ENCODE results near the gene HEBP2.

DNA sequence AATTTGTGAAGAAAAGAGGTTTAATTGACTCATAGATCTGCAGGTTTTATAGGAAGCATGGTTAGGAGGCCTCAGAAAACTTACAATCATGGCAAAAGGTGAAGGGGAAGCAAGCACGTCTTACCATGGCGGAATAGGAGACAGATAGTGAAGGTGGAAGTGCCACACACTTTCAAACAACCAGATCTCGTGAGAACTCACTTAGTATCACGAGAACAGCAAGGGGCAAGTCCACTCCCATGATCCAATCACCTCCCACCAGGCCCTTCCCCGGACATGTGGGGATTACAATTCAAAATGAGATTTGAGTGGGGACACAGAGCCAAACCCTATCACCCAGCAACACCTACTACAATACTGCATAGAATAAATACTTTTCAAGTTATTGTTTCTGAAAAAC is 7.3 kb upstream of the HEBP2 start:
- TF ChIP-seq CTCF (conservative IDR thresholded peaks at IDR 0.05; ENCODE audit: low read length), result no peak
- no peak for TF ChIP-seq EZH2phosphoT487 (IDR thresholded peaks at IDR 0.05; ENCODE audit: borderline replicate concordance, low read depth, low read length)

All from OCI-LY7 (cell line).